KBM-7 (cell line): ENCODE data around the gene DNAJB5.
A peak's percentile ranks its signal among the peaks of the same experiment; 100 is the strongest.

ENCODE experiments used
- DNase-seq: peaks from one replicate; pipeline ENCODE4 v3.0.0-alpha.2; 2015
- in situ Hi-C: fragments of 300-500 bp; cut with MboI; formaldehyde crosslinking; loops from 2 replicates; pipeline ENCODE4 v1.14.3; 2020; ENCODE audit warnings: low sequenced_read_pairs, low pct_unique_long_range_greater_than_20kb, mixed read lengths

DNAJB5 gene

GRCh38 chr9:34980181-34980761, 9.3 kb upstream of the DNAJB5 start:
- in situ Hi-C loops, result no loop called here
- no peak for DNase-seq

- in situ Hi-C loops, result no loop called here
Observed at GRCh38 chr9:34982361-34982760, 7.2 kb upstream of the DNAJB5 start.

GRCh38 chr9:34983209-34983608, 6.3 kb upstream of the DNAJB5 start:
- in situ Hi-C loops, result no loop called here
- peak; percentile 63 for DNase-seq

More at GRCh38 chr9:34982361-34982760, 7.2 kb upstream of the DNAJB5 start:
- peak; percentile 61 for DNase-seq

DNA sequence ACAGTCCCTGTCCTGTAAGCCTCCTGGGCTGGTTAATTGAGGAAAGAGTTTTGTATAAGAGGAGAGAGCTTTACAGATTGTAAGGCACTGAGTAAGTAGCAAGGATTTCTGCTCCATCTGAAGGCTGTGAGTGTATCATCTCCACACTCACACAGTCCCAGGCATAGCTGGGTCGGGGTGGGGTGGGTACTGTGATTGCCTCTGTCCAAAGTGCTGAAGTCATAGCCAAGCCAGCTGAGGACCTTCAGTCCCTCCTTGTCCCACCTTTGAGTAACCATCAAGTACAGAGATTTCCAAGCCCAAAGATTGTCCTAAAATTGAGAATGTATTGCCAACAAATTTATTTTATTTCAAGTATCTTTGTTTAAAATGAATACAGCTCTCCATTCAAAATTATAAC, 5.5 kb upstream of the DNAJB5 start:
- in situ Hi-C loops, result no loop called here
- peak; percentile 56 for DNase-seq

GRCh38 chr9:34985311-34985899, 4.1 kb upstream of the DNAJB5 start:
- in situ Hi-C loops, result no loop called here
- DNase-seq, result peak; percentile 80

DNA sequence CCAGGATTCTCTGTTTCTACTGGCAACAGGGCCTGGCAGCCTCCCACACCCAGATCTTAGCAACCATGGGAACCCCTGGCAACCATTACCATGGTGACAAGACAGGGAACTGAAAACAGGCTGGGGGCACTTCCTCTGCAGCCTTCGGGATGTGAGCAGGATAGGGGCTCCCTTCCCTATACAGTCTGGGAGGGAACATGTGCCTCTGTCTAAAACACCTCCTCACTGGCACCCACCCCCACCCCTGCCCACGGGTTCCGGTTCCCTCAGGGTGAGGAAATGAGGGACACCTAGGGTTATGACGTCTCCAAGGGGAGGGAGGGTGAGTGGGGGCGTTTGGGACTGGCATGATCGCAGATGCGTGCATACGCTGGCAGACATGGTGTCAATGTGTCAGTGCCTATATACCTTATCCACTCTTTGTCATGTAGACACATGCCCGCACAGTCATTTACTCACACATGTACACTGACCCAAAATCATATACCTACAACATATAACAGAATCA, 3.0 kb upstream of the DNAJB5 start:
- DNase-seq, result peak; percentile 94
- in situ Hi-C loops, result no loop called here

DNA sequence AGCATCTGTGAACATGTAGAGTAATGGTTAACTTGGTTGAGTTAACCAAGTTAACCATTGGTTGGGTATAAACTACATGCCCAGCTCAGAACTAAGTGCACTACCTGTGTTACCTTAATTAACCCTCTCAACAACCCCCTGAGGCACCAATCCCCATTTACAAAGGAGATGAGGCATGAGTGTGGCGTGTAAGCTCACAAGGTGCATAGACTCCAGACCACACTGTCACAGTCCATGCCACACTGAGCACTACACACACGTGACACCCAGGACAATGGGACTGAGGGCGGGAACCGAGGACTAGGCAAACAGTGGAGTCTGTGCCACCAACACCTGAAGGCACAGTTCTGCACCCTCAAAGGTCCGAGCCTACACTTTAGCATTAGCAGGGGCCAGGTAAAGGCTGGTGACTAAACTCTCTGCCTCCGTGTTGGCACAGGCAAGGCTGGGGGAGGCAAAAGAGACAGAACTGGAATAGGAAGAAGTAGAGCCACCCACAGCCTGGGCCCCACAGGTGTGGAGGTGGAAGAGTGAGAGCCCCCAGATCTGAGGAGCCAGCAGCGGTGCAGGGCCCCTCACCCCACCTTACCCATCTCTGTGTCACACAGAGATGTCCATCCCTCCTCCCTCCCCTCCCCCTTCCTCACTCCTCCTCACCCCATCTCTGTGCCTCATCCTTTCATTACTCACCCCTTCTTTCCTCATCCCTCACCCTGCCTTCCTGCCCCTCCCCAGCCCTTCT, 2.2 kb upstream of the DNAJB5 start:
- in situ Hi-C loops, result no loop called here
- no peak for DNase-seq

GRCh38 chr9:34988218-34989002, 1.1 kb upstream of the DNAJB5 start:
- no peak for DNase-seq
- in situ Hi-C loops, result no loop called here

GRCh38 chr9:34989946-34990635, 546 bp downstream of the DNAJB5 start:
- DNase-seq, result peak; percentile 23
- in situ Hi-C loops, result no loop called here

DNA sequence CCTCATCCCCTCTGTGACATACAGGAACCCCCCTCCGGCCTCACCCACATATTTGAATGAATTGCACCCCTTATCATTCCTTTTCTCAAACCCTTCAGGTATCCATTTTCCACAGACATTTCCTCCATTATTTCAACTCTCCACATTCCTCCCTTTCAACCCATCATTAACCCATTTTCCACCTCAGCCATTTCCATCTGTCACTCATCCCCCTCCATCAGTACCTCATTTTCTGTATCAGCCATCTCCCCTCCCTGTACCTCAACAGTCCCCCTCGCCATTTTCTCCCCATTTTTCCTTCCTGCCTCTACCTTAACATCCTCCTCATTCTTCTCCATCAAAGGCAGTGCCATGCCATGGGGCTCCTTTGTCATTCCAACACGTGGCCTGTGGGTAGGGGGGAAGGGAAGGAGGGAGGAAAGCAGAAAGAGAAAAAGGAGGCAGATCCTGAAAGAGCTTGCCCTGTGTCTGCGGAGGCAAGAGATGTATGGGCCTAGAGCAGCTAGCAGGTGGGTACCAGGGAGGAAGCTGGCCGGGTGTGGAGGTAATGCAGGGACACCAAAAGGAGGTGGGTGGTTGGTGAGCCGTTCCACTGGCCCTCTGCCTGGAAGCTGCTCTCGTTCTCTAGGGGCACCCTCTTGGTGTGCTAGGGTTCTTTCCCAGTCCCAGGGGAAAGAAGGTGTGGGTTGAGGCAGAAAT, 1.5 kb downstream of the DNAJB5 start:
- in situ Hi-C loops, result no loop called here
- no peak for DNase-seq

DNA sequence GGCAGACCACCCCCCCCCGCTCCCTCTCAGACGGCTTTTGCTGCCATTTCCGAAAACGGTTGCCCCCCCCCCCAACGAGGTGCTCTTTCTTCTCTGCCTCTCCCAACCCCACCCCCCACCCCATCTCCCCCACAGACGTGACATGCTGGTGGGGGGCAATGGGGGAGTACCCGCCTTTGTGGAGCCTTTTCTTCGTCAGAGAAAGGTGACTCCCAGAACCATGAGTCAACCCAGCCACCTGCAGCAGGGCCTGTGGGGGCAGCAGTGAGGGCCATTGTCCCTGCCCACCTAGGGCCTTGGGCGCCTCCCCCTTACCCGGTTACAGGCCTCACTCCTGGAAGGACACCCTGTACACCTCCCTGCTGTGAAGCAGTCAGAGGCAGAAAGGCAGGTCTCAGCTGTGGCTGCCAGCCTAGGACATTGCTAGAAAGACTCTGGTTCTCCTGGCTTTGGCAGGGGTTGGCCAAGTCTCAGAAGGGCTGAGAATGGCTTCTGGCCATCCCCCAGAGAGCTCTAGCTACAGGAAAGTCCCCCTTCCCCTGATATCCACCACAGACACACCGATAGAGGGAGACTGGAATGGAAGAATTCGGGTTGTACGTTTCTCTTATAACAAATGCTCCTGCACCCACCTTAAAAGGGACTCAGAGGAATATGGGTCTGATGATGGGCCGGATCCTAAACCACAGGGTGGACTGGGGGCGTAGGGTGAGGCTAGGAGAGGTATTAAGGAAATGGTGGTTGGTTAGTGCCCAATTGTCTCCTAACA, 2.2 kb downstream of the DNAJB5 start:
- in situ Hi-C loops, result no loop called here
- no peak for DNase-seq

GRCh38 chr9:34992376-34992951, 2.9 kb downstream of the DNAJB5 start:
- in situ Hi-C loops, result no loop called here
- DNase-seq, result peak; percentile 27

GRCh38 chr9:34993502-34994259, 4.1 kb downstream of the DNAJB5 start:
- in situ Hi-C loops, result no loop called here
- no peak for DNase-seq

DNA sequence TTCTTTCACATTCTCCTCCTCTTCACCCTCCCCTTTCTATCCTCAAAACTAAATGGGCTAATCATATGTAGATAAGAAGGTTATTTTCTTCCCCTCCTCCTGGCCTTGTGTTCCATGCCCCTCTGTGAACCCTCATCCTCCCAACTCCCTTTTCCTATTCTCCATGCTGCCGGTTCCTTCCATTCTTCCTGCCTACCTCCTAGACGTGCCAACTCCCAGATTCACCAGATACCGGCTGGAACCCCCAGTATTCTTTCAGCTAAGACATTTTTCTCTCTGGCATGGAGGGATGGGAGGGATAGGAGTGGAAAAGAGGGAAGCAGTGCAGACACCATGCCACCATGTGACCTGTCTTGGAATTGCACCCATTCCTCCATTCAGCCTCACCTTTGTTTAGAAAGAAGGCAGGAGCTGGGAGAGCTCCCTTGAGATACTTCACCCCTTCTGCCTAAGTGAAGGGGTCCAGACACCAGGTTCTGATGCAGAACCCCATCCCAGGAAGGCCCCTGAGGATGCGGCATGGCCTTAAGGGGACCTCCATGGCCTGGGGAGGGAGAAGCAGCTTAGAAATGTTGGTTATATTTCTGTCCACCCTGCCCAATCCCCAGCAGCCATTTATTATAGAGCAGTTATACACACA, 4.8 kb downstream of the DNAJB5 start:
- peak; percentile 76 for DNase-seq
- in situ Hi-C loops, result no loop called here

DNA sequence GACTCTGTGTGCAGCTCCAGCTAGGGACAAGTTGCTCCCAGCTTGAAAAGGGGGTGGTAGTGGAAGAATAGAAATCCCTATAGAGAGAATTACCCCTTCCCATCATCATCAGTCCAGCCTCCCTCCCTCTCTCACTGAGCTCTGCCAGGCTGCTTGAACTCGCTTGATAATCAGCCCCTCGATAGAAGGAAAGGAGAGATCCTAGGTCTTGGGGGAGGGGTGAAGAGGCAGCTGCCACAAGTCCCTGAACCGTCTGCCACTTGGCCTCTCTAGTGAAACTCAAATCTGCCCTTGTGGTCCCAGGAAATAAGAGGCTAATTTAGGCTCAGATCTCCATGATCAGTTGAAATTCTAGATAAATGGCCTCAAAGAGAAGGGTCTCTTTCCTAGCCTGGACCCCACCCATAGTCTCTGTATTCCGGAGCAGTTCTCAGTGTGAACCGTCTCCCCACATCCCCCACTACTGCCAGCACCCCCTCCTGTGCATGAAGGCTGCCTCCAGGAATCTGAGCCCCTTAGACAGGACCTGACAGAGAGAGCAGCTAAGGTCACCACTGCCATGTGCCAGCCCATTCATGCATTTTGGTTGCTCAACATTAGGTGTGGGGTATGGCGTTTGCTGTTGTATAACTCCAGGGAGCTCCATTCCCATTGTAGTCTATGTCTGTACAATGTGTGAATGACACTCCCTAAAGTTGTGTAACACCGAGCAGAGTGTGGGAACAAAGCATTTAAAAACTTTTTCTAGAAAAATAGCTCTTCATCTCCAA, 5.5 kb downstream of the DNAJB5 start:
- peak; percentile 37 for DNase-seq
- in situ Hi-C loops, result no loop called here

GRCh38 chr9:34995670-34996060, 6.1 kb downstream of the DNAJB5 start:
- in situ Hi-C loops, result no loop called here
- DNase-seq, result peak; percentile 54
